HepG2 (cell line): ENCODE results near the gene PITPNM2. TPM values are rescaled to one million over a fixed set of nuclear protein-coding genes. Genes with fewer than 3 reads are reported as not detected.
A peak's percentile ranks its signal among the peaks of the same experiment; 100 is the strongest.

Experiments used
- ATAC-seq: fragments of 200-7000 bp; cut with Tn5 transposase; 3 replicates; pipeline ENCODE4 v1.9.1; 2020; ENCODE audit warnings: mild to moderate bottlenecking, moderate library complexity
- BruUV-seq: library from RNA; stranded (reverse); fragments of 400-500 nt; replicated peaks from 2 replicates; lab custom pipeline; 2021; lab: Mats Ljungman, UMichigan
- CTCF ChIA-PET: fragments of 300-600 bp; formaldehyde crosslinking; extraction: SDS; loops from one replicate; lab custom pipeline; 2021; ENCODE audit warnings: low total read pairs, inconsistent platforms, low intra/inter-chr PET ratio; lab: Yijun Ruan, JAX
- POLR2A ChIA-PET: fragments of 350-600 bp; sonication (Branson Sonifier 250); formaldehyde crosslinking; loops from one replicate; lab custom pipeline; 2020; ENCODE audit warnings: antibody characterized with exemption, inconsistent platforms; lab: Yijun Ruan, JAX
- DNase-seq: peaks from one replicate; pipeline ENCODE4 v3.0.0-alpha.2; 2015; ENCODE audit warnings: low spot score
- FAIRE-seq: peaks from 3 replicates; lab custom pipeline; 2011; peaks lifted over from hg19 to GRCh38; lab: Jason Lieb, UNC
- H2AFZ ChIP-seq: one replicate; pipeline ENCODE4 v1.6.1; 2011; ENCODE audit warnings: low read length, inconsistent platforms
- H3K27ac ChIP-seq: fragments of 300-600 bp; 3 replicates; pipeline ENCODE4 v1.8.0; 2011; ENCODE audit warnings: mixed run types, mild to moderate bottlenecking, mixed read lengths, low read length, inconsistent platforms; ENCODE audit not compliant: insufficient read depth; ENCODE audit errors: extremely low read length
- H3K27me3 ChIP-seq, 2 experiments: fragments of 200-600 bp in 1 of 2; 2 replicates in 1 of 2; 3 replicates in 1 of 2; pipeline versions ENCODE4 v1.6.0 to v1.8.0; 2011; ENCODE audit warnings: low read length in 2 of 2, mild to moderate bottlenecking in 2 of 2, moderate library complexity in 2 of 2, inconsistent platforms in 1 of 2; ENCODE audit not compliant: insufficient read depth in 2 of 2, control insufficient read depth in 1 of 2
- H3K36me3 ChIP-seq, 2 experiments: fragments of 200-600 bp in 1 of 2; replicated peaks in 1 of 2; 2 replicates in 1 of 2; 3 replicates in 1 of 2; pipeline versions ENCODE4 v1.5.1 to v1.8.0; 2011; ENCODE audit warnings: low read length in 2 of 2, inconsistent platforms in 1 of 2; ENCODE audit not compliant: insufficient read depth in 2 of 2, control insufficient read depth in 1 of 2
- H3K4me1 ChIP-seq: 2 replicates; pipeline ENCODE4 v1.5.1; 2012; ENCODE audit warnings: low read length, inconsistent platforms; ENCODE audit not compliant: insufficient read depth
- H3K4me2 ChIP-seq: 2 replicates; pipeline ENCODE4 v1.6.0; 2011; ENCODE audit warnings: low read depth, low read length, inconsistent platforms
- H3K4me3 ChIP-seq, 3 experiments: fragments of 200-600 bp in 1 of 3; sonication (generic), shearing (Covaris generic) in 1 of 3; replicated peaks in 1 of 3; 2 replicates each; pipeline ENCODE4 v1.5.1; 2011 to 2016; ENCODE audit warnings: low read length in 3 of 3, inconsistent platforms in 2 of 3, low read depth in 2 of 3, mild to moderate bottlenecking in 2 of 3, control low read depth in 1 of 3, mixed read lengths in 1 of 3; ENCODE audit not compliant: insufficient read depth in 1 of 3
- H3K79me2 ChIP-seq: one replicate; pipeline ENCODE4 v1.6.1; 2011; ENCODE audit warnings: low read length, inconsistent platforms; ENCODE audit not compliant: insufficient read depth
- H3K9ac ChIP-seq: 2 replicates; pipeline ENCODE4 v1.6.0; 2011; ENCODE audit warnings: mild to moderate bottlenecking, low read depth, low read length, inconsistent platforms; ENCODE audit not compliant: insufficient read depth
- H3K9me3 ChIP-seq: 2 replicates; pipeline ENCODE4 v1.5.1; 2012; ENCODE audit warnings: mild to moderate bottlenecking, low read length
- H4K20me1 ChIP-seq: 2 replicates; pipeline ENCODE4 v1.6.0; 2011; ENCODE audit warnings: inconsistent platforms, mild to moderate bottlenecking, low read length, moderate library complexity; ENCODE audit not compliant: insufficient read depth
- DMTF1 ChIP-seq: sonication (generic); formaldehyde crosslinking; IDR thresholded peaks from 2 replicates; pipeline ENCODE4 v1.4.0; 2020; ENCODE audit warnings: mild to moderate bottlenecking, missing genetic modification reagents
- HDAC1 ChIP-seq: sonication (generic); formaldehyde crosslinking; IDR thresholded peaks from 2 replicates; pipeline ENCODE4 v1.5.1; 2020; ENCODE audit warnings: mild to moderate bottlenecking, missing genetic modification reagents
- HNF4A ChIP-seq: sonication (generic); formaldehyde crosslinking; IDR thresholded peaks from 2 replicates; pipeline ENCODE4 v1.4.0; 2020; ENCODE audit warnings: missing genetic modification reagents
- KDM5B ChIP-seq: sonication (generic); formaldehyde crosslinking; IDR thresholded peaks from 2 replicates; pipeline ENCODE4 v1.4.0; 2020; ENCODE audit warnings: missing genetic modification reagents, mild to moderate bottlenecking, borderline replicate concordance
- MXI1 ChIP-seq: IDR thresholded peaks from 3 replicates; pipeline ENCODE4 v1.6.1; 2012; ENCODE audit warnings: low read depth, low read length, inconsistent platforms, borderline replicate concordance
- NR2F6 ChIP-seq, 2 experiments: IDR thresholded peaks; 2 replicates each; pipeline ENCODE4 v1.6.1; 2016; ENCODE audit warnings: antibody characterized with exemption in 1 of 2, mild to moderate bottlenecking in 1 of 2
- PAWR ChIP-seq: sonication (generic); formaldehyde crosslinking; IDR thresholded peaks from 2 replicates; pipeline ENCODE4 v1.4.0; 2020; ENCODE audit warnings: missing genetic modification reagents, mild to moderate bottlenecking, borderline replicate concordance
- PPARG ChIP-seq: conservative IDR thresholded peaks from 2 replicates; pipeline ENCODE4 v1.6.1; 2016; ENCODE audit warnings: missing biosample characterization, missing genetic modification reagents
- TCF12 ChIP-seq, 2 experiments: fragments of 450-650 bp in 1 of 2; sonication (generic) in 1 of 2; formaldehyde crosslinking in 1 of 2; IDR thresholded peaks; 2 replicates each; pipeline versions ENCODE4 v1.6.1 to v1.8.0; 2017 to 2022; ENCODE audit warnings: antibody characterized with exemption in 1 of 2, mild to moderate bottlenecking in 1 of 2, missing genetic modification reagents in 1 of 2, moderate library complexity in 1 of 2
- ZNF17 ChIP-seq: sonication (generic); formaldehyde crosslinking; IDR thresholded peaks from 2 replicates; pipeline ENCODE4 v1.5.0; 2020; ENCODE audit warnings: mild to moderate bottlenecking, missing genetic modification reagents
- ZSCAN12 ChIP-seq: sonication (generic); formaldehyde crosslinking; IDR thresholded peaks from 2 replicates; pipeline ENCODE4 v1.9.0; 2021; ENCODE audit warnings: mild to moderate bottlenecking, missing genetic modification reagents
- WGBS: methylation state at CpG from one replicate; pipeline ENCODE4 v1.1.6; 2017; ENCODE audit warnings: low lambda C conversion rate; 5-methylcytosine and 5-hydroxymethylcytosine counted together
- in situ Hi-C: cut with HindIII; loops from 2 replicates; pipeline ENCODE4 v1.10.0; 2017; ENCODE audit warnings: low pct_unique_long_range_greater_than_20kb; ENCODE audit not compliant: extremely low pct_ligation_motif_present
- intact Hi-C: fragments of 100-400 bp; cut with micrococcal nuclease; formaldehyde crosslinking; loops from one replicate; pipeline ENCODE4 v1.10.0; 2022; ENCODE audit not compliant: unreplicated experiment
- polyA plus RNA-seq, 8 experiments: library from polyadenylated mRNA; depleted of rRNA in 3 of 8; stranded (reverse) in 7 of 8; unstranded in 1 of 8; fragments of >200 nt; fragmentation: Illumina TruSeq in 4 of 8; extraction: Trizol in 4 of 8; gene quantifications; 2 replicates each; pipeline versions ENCODE4 v1.2.1 to v1.2.3, GENCODE V29; 2011 to 2016; ENCODE audit warnings: low read depth in 4 of 8, missing spikeins in 1 of 8, mixed read lengths in 1 of 8; ENCODE audit not compliant: insufficient read depth in 1 of 8
- total RNA-seq, 5 experiments: library from RNA; depleted of rRNA; stranded (reverse); fragments of >200 nt; fragmentation: Illumina TruSeq; extraction: Trizol; gene quantifications; 2 replicates each; pipeline ENCODE4 v1.2.3, GENCODE V29; 2016; ENCODE audit warnings: low read depth in 1 of 5
- TF ChIP-seq, protein P1 (sequence below): sonication (generic); formaldehyde crosslinking; IDR thresholded peaks from 2 replicates; pipeline ENCODE4 v1.4.0; 2020; ENCODE audit warnings: missing genetic modification reagents, borderline replicate concordance

Gene PITPNM2
- total and polyA plus RNA-seq, 2 of the 13 experiments (the other 11 are each of a cell fraction or from before 2014, with no cell fraction given): 4.2 to 5.3 TPM

DNA sequence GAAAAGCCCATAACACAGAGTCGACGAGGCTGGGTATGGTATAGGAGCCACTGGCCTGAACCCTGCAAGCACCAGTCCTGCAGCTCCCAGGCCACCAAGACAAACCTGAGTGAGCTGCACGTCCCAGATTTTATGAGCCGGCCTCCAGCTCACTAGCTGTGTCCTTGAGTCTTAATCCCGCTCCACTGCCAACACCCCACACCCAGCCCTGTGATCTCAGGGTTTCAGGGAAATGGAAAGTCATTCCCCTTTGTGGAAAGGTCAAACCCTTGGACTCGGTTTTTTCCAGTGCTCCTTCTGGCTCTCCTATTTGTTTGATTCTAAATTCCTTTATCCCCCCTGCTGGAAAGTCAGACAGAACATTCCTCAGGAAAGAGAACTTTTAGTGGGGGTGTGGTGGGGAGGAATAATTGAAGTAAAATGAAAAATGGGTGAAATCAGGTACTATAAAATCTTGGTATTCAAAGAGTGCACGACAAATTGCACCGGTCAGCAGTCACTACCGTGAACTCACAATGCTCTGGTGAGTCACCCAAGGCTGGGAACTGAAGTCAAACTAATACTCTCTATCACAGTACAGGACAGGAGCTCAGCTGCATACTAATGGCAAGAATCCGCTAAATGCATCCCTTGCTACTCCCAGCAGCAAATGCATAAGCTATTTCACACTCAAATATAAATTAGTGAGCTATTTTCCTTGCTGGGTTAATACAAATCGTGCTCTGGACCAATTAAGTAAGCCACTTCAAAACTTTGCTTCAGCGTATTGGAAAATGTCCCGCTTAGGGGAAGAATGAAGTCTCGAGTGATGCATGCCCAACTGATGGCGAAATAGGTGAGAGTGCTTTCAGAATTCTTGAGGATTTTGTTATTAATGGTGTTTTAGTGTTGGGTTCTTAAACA is 9.0 kb downstream of the PITPNM2 start (continued):
- TF ChIP-seq KDM5B (CRISPR knock-in tag) (no peak; the same call in 1 of the 2 replicates), PPARG (CRISPR knock-in tag) (0 out of 2 replicates have a peak, but pooled peaks have one; percentile 49), MXI1 (no peak)

GRCh38 chr12:123140676-123141614 is 9.9 kb downstream of the PITPNM2 start:
- FAIRE-seq (peak; percentile 90), ATAC-seq (peak; percentile 76), DNase-seq (peak; percentile 81)
- peaks cover 0 to 3% of the 10 kb centered on the region in 2 experiments; a peak in 3 of 5 replicates for H3K36me3 ChIP-seq
- no peaks in the 10 kb centered on the region for H3K9me3 ChIP-seq
- ChIA-PET CTCF (no interaction called here), POLR2A (interaction anchor here (0.8 to 4.2 kb wide), 14 partner anchors 9 to 224 kb away, joined by 3 to 34 read pairs (median 6); partner anchors contain the start of genes MPHOSPH9 and MTRFR)
- no peaks in the 10 kb centered on the region for H4K20me1 ChIP-seq
- H3K4me3 ChIP-seq: peak overlapping the region; percentile 43 to 71 (median 46); a peak in 5 of 6 replicates
- intact Hi-C loops: loop anchor here (5.0 kb wide), 1 partner anchor 49 kb away; no protein-coding TSS in a partner anchor
- in situ Hi-C loops: no loop called here
- BruUV-seq: TSS peak; percentile 55
- 0% methylated on average over 2 of the region's 6 CpGs for WGBS
- H3K4me1 ChIP-seq: peaks cover 71% of the 10 kb centered on the region
- H3K27ac ChIP-seq: peak overlapping the region; percentile 97
- peaks cover 45% of the 10 kb centered on the region for H3K79me2 ChIP-seq
- peak overlapping the region; percentile 77 for H3K9ac ChIP-seq
- no peak overlapping the region for H2AFZ ChIP-seq
- peak overlapping the region; percentile 94 for H3K4me2 ChIP-seq
- H3K27me3 ChIP-seq: no peaks in the 10 kb centered on the region
- no peak for TF ChIP-seq TCF12 (IDR thresholded peaks at IDR 0.05)
- TF ChIP-seq TCF12 (CRISPR knock-in tag; IDR thresholded peaks at IDR 0.05): no peak
- no peak for TF ChIP-seq ZNF17 (CRISPR knock-in tag)
- TF ChIP-seq NR2F6 (IDR thresholded peaks at IDR 0.05): no peak
- no peak for TF ChIP-seq NR2F6 (CRISPR knock-in tag; IDR thresholded peaks at IDR 0.05)
- no peak for TF ChIP-seq PAWR (CRISPR knock-in tag)
- TF ChIP-seq ZSCAN12 (CRISPR knock-in tag): no peak
- peak; percentile 67 for TF ChIP-seq HNF4A (CRISPR knock-in tag)
- TF ChIP-seq DMTF1 (CRISPR knock-in tag): no peak
- peak; percentile 51; the same call in 1 of the 2 replicates for TF ChIP-seq HDAC1
- TF ChIP-seq, protein P1, sequence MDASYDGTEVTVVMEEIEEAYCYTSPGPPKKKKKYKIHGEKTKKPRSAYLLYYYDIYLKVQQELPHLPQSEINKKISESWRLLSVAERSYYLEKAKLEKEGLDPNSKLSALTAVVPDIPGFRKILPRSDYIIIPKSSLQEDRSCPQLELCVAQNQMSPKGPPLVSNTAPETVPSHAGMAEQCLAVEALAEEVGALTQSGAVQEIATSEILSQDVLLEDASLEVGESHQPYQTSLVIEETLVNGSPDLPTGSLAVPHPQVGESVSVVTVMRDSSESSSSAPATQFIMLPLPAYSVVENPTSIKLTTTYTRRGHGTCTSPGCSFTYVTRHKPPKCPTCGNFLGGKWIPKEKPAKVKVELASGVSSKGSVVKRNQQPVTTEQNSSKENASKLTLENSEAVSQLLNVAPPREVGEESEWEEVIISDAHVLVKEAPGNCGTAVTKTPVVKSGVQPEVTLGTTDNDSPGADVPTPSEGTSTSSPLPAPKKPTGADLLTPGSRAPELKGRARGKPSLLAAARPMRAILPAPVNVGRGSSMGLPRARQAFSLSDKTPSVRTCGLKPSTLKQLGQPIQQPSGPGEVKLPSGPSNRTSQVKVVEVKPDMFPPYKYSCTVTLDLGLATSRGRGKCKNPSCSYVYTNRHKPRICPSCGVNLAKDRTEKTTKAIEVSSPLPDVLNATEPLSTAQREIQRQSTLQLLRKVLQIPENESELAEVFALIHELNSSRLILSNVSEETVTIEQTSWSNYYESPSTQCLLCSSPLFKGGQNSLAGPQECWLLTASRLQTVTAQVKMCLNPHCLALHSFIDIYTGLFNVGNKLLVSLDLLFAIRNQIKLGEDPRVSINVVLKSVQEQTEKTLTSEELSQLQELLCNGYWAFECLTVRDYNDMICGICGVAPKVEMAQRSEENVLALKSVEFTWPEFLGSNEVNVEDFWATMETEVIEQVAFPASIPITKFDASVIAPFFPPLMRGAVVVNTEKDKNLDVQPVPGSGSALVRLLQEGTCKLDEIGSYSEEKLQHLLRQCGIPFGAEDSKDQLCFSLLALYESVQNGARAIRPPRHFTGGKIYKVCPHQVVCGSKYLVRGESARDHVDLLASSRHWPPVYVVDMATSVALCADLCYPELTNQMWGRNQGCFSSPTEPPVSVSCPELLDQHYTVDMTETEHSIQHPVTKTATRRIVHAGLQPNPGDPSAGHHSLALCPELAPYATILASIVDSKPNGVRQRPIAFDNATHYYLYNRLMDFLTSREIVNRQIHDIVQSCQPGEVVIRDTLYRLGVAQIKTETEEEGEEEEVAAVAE (CRISPR knock-in tag): no peak
